Left lung (tissue), 10 donors: ENCODE measurements around the gene ACADL. TPM values are rescaled to one million over a fixed set of nuclear protein-coding genes. Genes with fewer than 3 reads are reported as not detected.

Experiments
- ATAC-seq: fragments of 200-7000 bp; cut with Tn5 transposase; one replicate; pipeline ENCODE4 v1.9.1; 2020; ENCODE audit warnings: moderate library complexity
- DNase-seq, 4 donors: peaks; one replicate each; pipeline ENCODE4 v3.0.0-alpha.2; 2013 to 2020
- H3K27ac ChIP-seq, 2 donors: fragments of 200-600 bp; sonication (generic) in 1 of 2; one replicate each; pipeline versions ENCODE4 v1.5.0 to v1.8.0; 2020 to 2021
- H3K27me3 ChIP-seq, 2 donors: fragments of 200-600 bp; sonication (generic) in 1 of 2; one replicate each; pipeline versions ENCODE4 v1.5.0 to v1.8.0; 2020 to 2021
- H3K36me3 ChIP-seq, 2 donors: fragments of 200-600 bp; sonication (generic) in 1 of 2; one replicate each; pipeline versions ENCODE4 v1.5.0 to v1.8.0; 2020 to 2021
- H3K4me1 ChIP-seq, 2 donors: fragments of 200-600 bp; one replicate each; pipeline ENCODE4 v1.8.0; 2021
- H3K4me3 ChIP-seq, 2 donors: fragments of 200-600 bp; sonication (generic) in 1 of 2; one replicate each; pipeline versions ENCODE4 v1.5.0 to v1.8.0; 2020 to 2021; ENCODE audit warnings: mild to moderate bottlenecking in 1 of 2
- H3K9me3 ChIP-seq, 2 donors: fragments of 200-600 bp; sonication (generic) in 1 of 2; one replicate each; pipeline versions ENCODE4 v1.5.0 to v1.8.0; 2020 to 2021
- intact Hi-C, 2 donors: fragments of 100-400 bp; cut with DNase I; formaldehyde crosslinking; loops; one replicate each; pipeline versions ENCODE4 v1.11.2 to v1.14.2; 2022
- polyA plus RNA-seq, 6 donors: library from polyadenylated mRNA; unstranded; fragments of 120-200 nt; gene quantifications; one replicate each; pipeline ENCODE4 v1.2.1, GENCODE V29; 2013; ENCODE audit not compliant: insufficient read length in 6 of 6
- total RNA-seq, 2 donors: library from RNA; stranded (reverse); fragmentation: NEBNext Ultra II Directional; extraction: Animal tissue kit (Norgen Biotek cat#: 25700); gene quantifications; one replicate each; pipeline ENCODE4 v1.2.1, GENCODE V29; 2021
- TF ChIP-seq, protein P1 (sequence below), 2 donors: fragments of 200-600 bp; sonication (generic) in 1 of 2; IDR thresholded peaks; one replicate each; pipeline versions ENCODE4 v1.5.0 to v1.8.0; 2021; ENCODE audit warnings: antibody characterized with exemption in 2 of 2
- donor health status: DM: no; HTN: yes; CAD: no.
- donor health status: DM: no; HTN: no; CAD: no.

Gene ACADL
- total and polyA plus RNA-seq, 8 donors: 14.6 to 32.9 (median 18.8) TPM

- Histone ChIP-seq H3K4me3 (no peak overlapping the region), H3K9me3 (no peaks in the 10 kb centered on the region), H3K36me3 (no peaks in the 10 kb centered on the region), H3K4me1 (peaks cover 0 to 12% of the 10 kb centered on the region in 2 donors), H3K27ac (peak overlapping the region; percentile 9 to 39), H3K27me3 (no peaks in the 10 kb centered on the region)
- ATAC-seq (peak; percentile 41), DNase-seq (peak in 1 of 4 donors; percentile 33)
- intact Hi-C loops: loop anchor here in 1 of 2 donors (5.0 to 10.0 kb wide), 2 partner anchors 124 to 222 kb away; no protein-coding TSS in a partner anchor
- TF ChIP-seq, protein P1, sequence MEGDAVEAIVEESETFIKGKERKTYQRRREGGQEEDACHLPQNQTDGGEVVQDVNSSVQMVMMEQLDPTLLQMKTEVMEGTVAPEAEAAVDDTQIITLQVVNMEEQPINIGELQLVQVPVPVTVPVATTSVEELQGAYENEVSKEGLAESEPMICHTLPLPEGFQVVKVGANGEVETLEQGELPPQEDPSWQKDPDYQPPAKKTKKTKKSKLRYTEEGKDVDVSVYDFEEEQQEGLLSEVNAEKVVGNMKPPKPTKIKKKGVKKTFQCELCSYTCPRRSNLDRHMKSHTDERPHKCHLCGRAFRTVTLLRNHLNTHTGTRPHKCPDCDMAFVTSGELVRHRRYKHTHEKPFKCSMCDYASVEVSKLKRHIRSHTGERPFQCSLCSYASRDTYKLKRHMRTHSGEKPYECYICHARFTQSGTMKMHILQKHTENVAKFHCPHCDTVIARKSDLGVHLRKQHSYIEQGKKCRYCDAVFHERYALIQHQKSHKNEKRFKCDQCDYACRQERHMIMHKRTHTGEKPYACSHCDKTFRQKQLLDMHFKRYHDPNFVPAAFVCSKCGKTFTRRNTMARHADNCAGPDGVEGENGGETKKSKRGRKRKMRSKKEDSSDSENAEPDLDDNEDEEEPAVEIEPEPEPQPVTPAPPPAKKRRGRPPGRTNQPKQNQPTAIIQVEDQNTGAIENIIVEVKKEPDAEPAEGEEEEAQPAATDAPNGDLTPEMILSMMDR (IDR thresholded peaks at IDR 0.05): peak; percentile 51 to 65
Measured at GRCh38 chr2:210199186-210199765, 26.0 kb downstream of the ACADL start.

DNA sequence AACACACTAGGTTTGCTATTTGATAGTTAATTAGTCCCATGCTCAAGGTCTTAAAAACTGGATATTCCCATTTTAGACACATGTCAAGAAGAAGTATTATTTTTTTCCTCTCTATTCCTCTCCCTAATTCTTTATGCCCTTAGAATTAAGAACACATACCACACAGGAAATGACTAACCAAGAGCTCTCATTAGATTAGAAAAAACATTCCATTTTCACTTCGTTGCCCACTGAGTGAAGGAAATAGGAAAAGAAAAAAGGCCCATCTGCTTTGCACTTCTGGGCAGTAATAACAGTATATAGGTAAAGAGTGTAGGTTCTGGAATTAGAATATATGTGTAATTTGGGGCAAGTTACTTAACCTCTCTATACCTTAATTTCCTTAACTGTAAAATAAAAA, 26.9 kb downstream of the ACADL start:
- intact Hi-C loops: loop anchor here in 1 of 2 donors (5.0 to 10.0 kb wide), 2 partner anchors 124 to 221 kb away; no protein-coding TSS in a partner anchor
- ATAC-seq (peak; percentile 13), DNase-seq (no peak)
- TF ChIP-seq, protein P1 (IDR thresholded peaks at IDR 0.05): no peak
- Histone ChIP-seq H3K27me3 (no peaks in the 10 kb centered on the region), H3K9me3 (no peaks in the 10 kb centered on the region), H3K4me3 (no peak overlapping the region), H3K4me1 (peaks cover 0 to 12% of the 10 kb centered on the region in 2 donors), H3K27ac (no peak overlapping the region), H3K36me3 (no peaks in the 10 kb centered on the region)

- DNase-seq (no peak), ATAC-seq (no peak)
- H3K9me3 ChIP-seq: no peaks in the 10 kb centered on the region
- no peak overlapping the region for H3K27ac ChIP-seq
- no peak overlapping the region for H3K4me3 ChIP-seq
- TF ChIP-seq, protein P1 (IDR thresholded peaks at IDR 0.05): no peak
- peaks cover 0 to 12% of the 10 kb centered on the region in 2 donors for H3K4me1 ChIP-seq
- intact Hi-C loops: loop anchor here in 1 of 2 donors (5.0 to 10.0 kb wide), 2 partner anchors 123 to 220 kb away; no protein-coding TSS in a partner anchor
- H3K36me3 ChIP-seq: no peaks in the 10 kb centered on the region
- H3K27me3 ChIP-seq: no peaks in the 10 kb centered on the region
Measured at GRCh38 chr2:210197720-210198119, 27.5 kb downstream of the ACADL start.

DNA sequence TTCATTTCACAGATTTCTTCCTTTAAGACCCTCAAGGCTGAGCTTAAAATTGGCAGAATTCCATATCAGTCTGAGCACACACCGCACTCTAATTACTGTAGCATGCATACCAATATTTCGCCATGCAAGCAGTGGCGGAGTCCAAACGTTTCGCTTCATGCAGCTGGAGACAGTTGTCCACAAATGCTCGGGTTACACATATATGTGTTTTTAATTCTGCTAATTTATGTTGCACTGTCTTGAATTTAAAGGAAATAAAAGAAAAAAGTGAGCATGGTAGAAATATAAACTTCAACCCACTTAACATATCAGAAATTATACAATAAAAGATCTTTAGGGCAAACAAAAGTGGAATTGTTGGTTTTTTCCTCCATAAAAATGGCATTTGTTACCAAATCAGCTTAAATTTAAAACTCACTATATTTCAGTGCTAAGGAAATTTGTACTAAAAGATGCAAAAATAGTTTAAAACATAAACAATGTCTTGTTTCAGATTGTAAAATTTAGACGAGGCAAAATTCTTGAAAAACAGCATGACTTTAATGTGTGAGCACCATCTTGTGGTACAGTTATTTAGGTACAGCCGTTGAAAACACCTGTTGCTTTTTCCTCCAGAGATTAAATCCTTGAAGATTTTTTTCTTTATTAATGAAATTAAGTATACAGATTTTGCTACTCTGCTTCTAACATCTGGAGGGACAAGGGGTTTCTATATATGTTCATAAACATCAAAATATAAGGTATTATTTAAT, 30.0 kb downstream of the ACADL start:
- Histone ChIP-seq H3K27ac (no peak overlapping the region), H3K27me3 (no peaks in the 10 kb centered on the region), H3K36me3 (no peaks in the 10 kb centered on the region), H3K9me3 (no peaks in the 10 kb centered on the region), H3K4me3 (no peak overlapping the region), H3K4me1 (peaks cover 0 to 12% of the 10 kb centered on the region in 2 donors)
- DNase-seq (peak in 1 of 4 donors; percentile 60), ATAC-seq (peak; percentile 38)
- intact Hi-C loops: loop anchor here in 1 of 2 donors (5.0 to 10.0 kb wide), 2 partner anchors 120 to 218 kb away; no protein-coding TSS in a partner anchor
- TF ChIP-seq, protein P1 (IDR thresholded peaks at IDR 0.05): peak; percentile 54 to 60

GRCh38 chr2:210190345-210190744, 34.9 kb downstream of the ACADL start:
- H3K9me3 ChIP-seq: peaks cover 0 to 9% of the 10 kb centered on the region in 2 donors
- DNase-seq (no peak), ATAC-seq (peak; percentile 24)
- no peaks in the 10 kb centered on the region for H3K36me3 ChIP-seq
- TF ChIP-seq, protein P1 (IDR thresholded peaks at IDR 0.05): no peak
- no peak overlapping the region for H3K4me3 ChIP-seq
- intact Hi-C loops: loop anchor here in 1 of 2 donors (10.0 kb wide), 1 partner anchor 116 kb away; no protein-coding TSS in a partner anchor
- peaks cover 3% of the 10 kb centered on the region in 2 donors for H3K4me1 ChIP-seq
- H3K27me3 ChIP-seq: no peaks in the 10 kb centered on the region
- H3K27ac ChIP-seq: peak overlapping the region in 1 of 2 donors; percentile 5
